Spleen (tissue), 11 donors: ENCODE measurements around the gene CEP112. TPM values are rescaled to one million over a fixed set of nuclear protein-coding genes. Genes with fewer than 3 reads are reported as not detected.

ENCODE experiments used
- DNase-seq: peaks from one replicate; pipeline ENCODE4 v3.0.0-alpha.2; 2020
- H3K27ac ChIP-seq, 8 donors: fragments of 200-600 bp; sonication (generic) in 7 of 8; 1 replicate in 4 of 8; 2 replicates in 4 of 8; pipeline versions ENCODE4 v1.5.0 to v1.8.0; 2016 to 2021; ENCODE audit warnings: inconsistent platforms in 4 of 8, mild to moderate bottlenecking in 4 of 8, moderate library complexity in 1 of 8
- H3K27me3 ChIP-seq, 7 donors: fragments of 200-600 bp; sonication (generic) in 6 of 7; replicated peaks in 1 of 7; 1 replicate in 4 of 7; 2 replicates in 3 of 7; pipeline versions ENCODE4 v1.5.0 to v1.8.0; 2016 to 2021; ENCODE audit warnings: inconsistent platforms in 3 of 7, mild to moderate bottlenecking in 1 of 7
- H3K36me3 ChIP-seq, 6 donors: fragments of 200-600 bp; sonication (generic) in 5 of 6; 1 replicate in 4 of 6; 2 replicates in 2 of 6; pipeline versions ENCODE4 v1.5.0 to v1.8.0; 2016 to 2021; ENCODE audit warnings: inconsistent platforms in 2 of 6
- H3K4me1 ChIP-seq, 6 donors: fragments of 200-600 bp; sonication (generic) in 5 of 6; 1 replicate in 3 of 6; 2 replicates in 3 of 6; pipeline versions ENCODE4 v1.5.0 to v1.8.0; 2016 to 2021; ENCODE audit warnings: inconsistent platforms in 3 of 6
- H3K4me3 ChIP-seq, 8 donors: fragments of 200-600 bp; sonication (generic) in 7 of 8; 1 replicate in 4 of 8; 2 replicates in 4 of 8; pipeline versions ENCODE4 v1.5.0 to v1.8.0; 2016 to 2021; ENCODE audit warnings: inconsistent platforms in 4 of 8, mild to moderate bottlenecking in 4 of 8, moderate library complexity in 2 of 8
- H3K9me3 ChIP-seq, 8 donors: fragments of 200-600 bp; sonication (generic) in 7 of 8; 1 replicate in 4 of 8; 2 replicates in 4 of 8; pipeline versions ENCODE4 v1.5.0 to v1.8.0; 2016 to 2021; ENCODE audit warnings: inconsistent platforms in 4 of 8
- POLR2A ChIP-seq, 3 donors: fragments of 450-650 bp; IDR thresholded peaks; one replicate each; pipeline ENCODE4 v1.5.1; 2017; ENCODE audit warnings: antibody characterized with exemption in 3 of 3, mild to moderate bottlenecking in 1 of 3
- POLR2AphosphoS5 ChIP-seq, 3 donors: sonication (generic); formaldehyde crosslinking; IDR thresholded peaks; one replicate each; pipeline ENCODE4 v1.5.1; 2017; ENCODE audit warnings: antibody characterized with exemption in 3 of 3
- WGBS, 5 donors: extraction: QIAGEN DNeasy Blood & Tissue Kit in 3 of 5; methylation state at CpG; one replicate each; pipeline versions ENCODE4 v1.1.5 to v1.1.7; 2013 to 2018; 5-methylcytosine and 5-hydroxymethylcytosine counted together
- intact Hi-C: fragments of 100-400 bp; cut with DNase I; formaldehyde crosslinking; loops from one replicate; pipeline ENCODE4 v1.15.0; 2023; ENCODE audit warnings: low total_unique reads
- polyA plus RNA-seq, 3 donors: library from polyadenylated mRNA; stranded (reverse); fragments of 200-250 nt; gene quantifications; one replicate each; pipeline ENCODE4 v1.2.1, GENCODE V29; 2013
- total RNA-seq, 7 donors: library from RNA; depleted of rRNA in 3 of 7; stranded (reverse); fragments of >200 nt in 3 of 7; fragmentation: NEBNext Ultra II Directional in 4 of 7; extraction: Animal tissue kit (Norgen Biotek cat#: 25700) in 4 of 7; gene quantifications; one replicate each; pipeline versions ENCODE4 v1.1.0 to v1.2.1, GENCODE V29; 2016 to 2021
- TF ChIP-seq, protein P1 (sequence below), 11 experiments: fragments of 200-600 bp in 7 of 11; fragments of 450-650 bp in 4 of 11; sonication (generic) in 4 of 11; IDR thresholded peaks in 8 of 11; conservative IDR thresholded peaks in 3 of 11; 1 replicate in 7 of 11; 2 replicates in 4 of 11; pipeline versions ENCODE4 v1.4.0 to v1.8.0; 2016 to 2021; ENCODE audit warnings: antibody characterized with exemption in 11 of 11, inconsistent platforms in 4 of 11, mild to moderate bottlenecking in 1 of 11
- donor health status: healthy with polysubstance abuse.
- donor health status: DM: no; HTN: no; CAD: no; lungs with moderate emphysema.
- donor health status: DM: no; HTN: no; CAD: no.
- donor health status: Bipolar disorder and iron deficiency.
- donor health status: healthy.
- donor health status: DM: no; HTN: no; CAD: no.
- donor health status: DM: yes; HTN: yes; CAD: no.

The CEP112 gene
- total and polyA plus RNA-seq, 10 donors, result 3.1 to 31.0 (median 16.8) TPM

DNA sequence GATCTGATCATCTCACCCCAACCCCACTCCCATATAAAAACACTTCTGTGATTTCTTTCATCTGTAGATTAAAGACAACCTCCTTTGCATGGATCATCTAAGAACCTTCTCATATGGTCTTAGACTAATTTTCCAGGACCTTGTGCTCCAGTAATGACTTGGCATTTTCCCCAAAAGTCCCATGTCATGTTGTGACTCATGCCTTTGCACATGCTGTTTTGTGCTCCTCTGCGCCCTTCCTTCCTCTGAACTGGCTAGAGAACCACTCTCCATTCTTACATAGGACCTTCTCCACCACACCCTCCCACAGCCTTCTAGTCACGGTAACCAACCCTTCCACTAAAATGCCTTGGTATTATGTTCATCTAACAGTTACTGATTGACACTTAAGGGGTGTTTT, 531.0 kb downstream of the CEP112 start:
- Histone ChIP-seq H3K9me3 (no peaks in the 10 kb centered on the region), H3K4me1 (no peaks in the 10 kb centered on the region), H3K36me3 (no peaks in the 10 kb centered on the region), H3K27me3 (no peaks in the 10 kb centered on the region), H3K27ac (no peak overlapping the region), H3K4me3 (no peak overlapping the region)
- no peak for DNase-seq
- intact Hi-C loops, result no loop called here
- WGBS, 5 donors, result 80 to 87% (median 85%) methylated on average over 2 of the region's 2 CpGs
- TF ChIP-seq POLR2A (IDR thresholded peaks at IDR 0.05), result no peak
- TF ChIP-seq POLR2AphosphoS5 (IDR thresholded peaks at IDR 0.05), result no peak
- TF ChIP-seq, protein P1, sequence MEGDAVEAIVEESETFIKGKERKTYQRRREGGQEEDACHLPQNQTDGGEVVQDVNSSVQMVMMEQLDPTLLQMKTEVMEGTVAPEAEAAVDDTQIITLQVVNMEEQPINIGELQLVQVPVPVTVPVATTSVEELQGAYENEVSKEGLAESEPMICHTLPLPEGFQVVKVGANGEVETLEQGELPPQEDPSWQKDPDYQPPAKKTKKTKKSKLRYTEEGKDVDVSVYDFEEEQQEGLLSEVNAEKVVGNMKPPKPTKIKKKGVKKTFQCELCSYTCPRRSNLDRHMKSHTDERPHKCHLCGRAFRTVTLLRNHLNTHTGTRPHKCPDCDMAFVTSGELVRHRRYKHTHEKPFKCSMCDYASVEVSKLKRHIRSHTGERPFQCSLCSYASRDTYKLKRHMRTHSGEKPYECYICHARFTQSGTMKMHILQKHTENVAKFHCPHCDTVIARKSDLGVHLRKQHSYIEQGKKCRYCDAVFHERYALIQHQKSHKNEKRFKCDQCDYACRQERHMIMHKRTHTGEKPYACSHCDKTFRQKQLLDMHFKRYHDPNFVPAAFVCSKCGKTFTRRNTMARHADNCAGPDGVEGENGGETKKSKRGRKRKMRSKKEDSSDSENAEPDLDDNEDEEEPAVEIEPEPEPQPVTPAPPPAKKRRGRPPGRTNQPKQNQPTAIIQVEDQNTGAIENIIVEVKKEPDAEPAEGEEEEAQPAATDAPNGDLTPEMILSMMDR (IDR thresholded peaks at IDR 0.05 in 8 of 11, conservative IDR thresholded peaks at IDR 0.05 in 3 of 11), result no peak

DNA sequence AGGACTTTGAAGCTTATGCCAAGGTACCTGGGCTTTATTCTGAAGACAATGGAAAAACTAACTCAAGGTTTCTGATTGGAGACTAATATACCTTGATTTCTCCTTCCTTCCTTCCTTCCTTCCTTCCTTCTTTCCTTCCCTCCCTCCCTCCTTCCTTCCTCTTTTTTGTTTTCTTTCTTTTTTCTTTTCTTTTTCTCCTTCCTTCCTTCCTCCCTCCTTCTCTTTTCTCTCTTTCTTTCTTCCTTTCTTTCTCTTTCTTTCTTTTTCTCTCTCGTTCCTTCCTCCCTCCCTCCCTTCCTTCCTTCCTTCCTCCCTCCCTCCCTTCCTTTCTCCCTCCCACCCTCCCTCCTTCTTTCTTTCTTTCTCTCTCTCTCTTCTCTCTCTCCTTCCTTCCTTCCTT, 531.9 kb downstream of the CEP112 start:
- no peaks in the 10 kb centered on the region for H3K27me3 ChIP-seq
- intact Hi-C loops, result no loop called here

DNA sequence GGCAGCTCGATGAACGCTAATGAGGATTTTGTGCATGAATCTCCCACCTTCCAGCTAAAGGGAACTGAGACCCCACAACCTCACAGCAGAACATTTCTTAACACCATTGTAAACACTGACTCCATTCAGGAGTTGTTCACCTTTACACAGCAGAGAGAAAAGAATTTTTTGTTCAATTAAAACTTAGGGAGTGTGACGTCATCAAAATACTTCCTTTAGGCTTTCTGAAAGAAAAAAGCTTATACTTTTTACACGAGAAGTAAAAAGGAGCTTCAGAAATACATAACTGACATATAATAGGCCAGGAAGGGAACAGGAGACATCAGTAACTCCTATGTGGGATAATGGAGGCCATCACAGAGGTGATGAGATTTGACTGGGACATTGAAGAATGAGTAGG, 532.4 kb downstream of the CEP112 start:
- intact Hi-C loops, result no loop called here
- H3K4me1 ChIP-seq, result no peaks in the 10 kb centered on the region
- WGBS, 5 donors, result 90 to 95% (median 94%) methylated on average over 4 of the region's 4 CpGs
- no peaks in the 10 kb centered on the region for H3K27me3 ChIP-seq
- no peak for DNase-seq
- no peak overlapping the region for H3K27ac ChIP-seq
- no peak overlapping the region for H3K4me3 ChIP-seq
- no peaks in the 10 kb centered on the region for H3K9me3 ChIP-seq
- no peaks in the 10 kb centered on the region for H3K36me3 ChIP-seq
- TF ChIP-seq POLR2AphosphoS5 (IDR thresholded peaks at IDR 0.05) (no peak), POLR2A (IDR thresholded peaks at IDR 0.05) (no peak)
- TF ChIP-seq, protein P1 (IDR thresholded peaks at IDR 0.05 in 8 of 11, conservative IDR thresholded peaks at IDR 0.05 in 3 of 11), result no peak

More for the DNA sequence above, 531.9 kb downstream of the CEP112 start:
- TF ChIP-seq POLR2AphosphoS5 (IDR thresholded peaks at IDR 0.05), result no peak
- TF ChIP-seq POLR2A (IDR thresholded peaks at IDR 0.05), result no peak
- TF ChIP-seq, protein P1 (IDR thresholded peaks at IDR 0.05 in 8 of 11, conservative IDR thresholded peaks at IDR 0.05 in 3 of 11), result no peak
- 61 to 78% (median 68%) methylated on average over 1 of the region's 1 CpG for WGBS, 5 donors
- H3K9me3 ChIP-seq, result no peaks in the 10 kb centered on the region
- no peak overlapping the region for H3K4me3 ChIP-seq
- H3K27ac ChIP-seq, result no peak overlapping the region
- DNase-seq, result no peak
- H3K4me1 ChIP-seq, result no peaks in the 10 kb centered on the region
- H3K36me3 ChIP-seq, result no peaks in the 10 kb centered on the region

DNA sequence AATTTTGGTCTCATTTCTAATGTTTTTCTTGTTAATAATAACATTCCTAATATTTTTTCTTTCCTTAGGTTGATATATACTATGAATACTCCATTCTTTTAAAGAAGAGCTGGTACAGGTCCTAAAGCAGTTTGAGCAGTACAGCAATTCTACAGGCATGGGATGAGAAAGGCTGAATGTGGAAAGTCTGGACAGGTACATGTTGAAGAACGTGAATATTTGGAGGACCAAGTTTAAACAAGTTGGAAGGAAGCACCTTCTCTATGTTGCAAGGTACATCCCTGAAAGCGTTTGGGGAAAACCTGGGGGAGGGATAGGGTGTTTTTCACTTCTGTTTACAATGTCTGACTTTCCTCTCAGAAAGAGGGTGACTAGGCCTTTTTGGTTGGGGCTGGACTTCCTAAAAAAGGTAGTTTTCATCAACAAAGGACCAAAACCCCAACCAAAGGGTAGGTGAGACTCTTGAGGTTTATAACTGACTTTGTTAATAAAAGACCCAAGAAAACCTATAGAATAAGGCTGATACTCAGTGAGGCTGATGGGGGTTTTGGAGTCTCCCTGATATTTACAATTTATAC, 534.6 kb downstream of the CEP112 start:
- intact Hi-C loops, result no loop called here
- no peak overlapping the region for H3K27ac ChIP-seq
- H3K4me3 ChIP-seq, result no peak overlapping the region
- H3K9me3 ChIP-seq, result no peaks in the 10 kb centered on the region
- H3K27me3 ChIP-seq, result no peaks in the 10 kb centered on the region
- WGBS, 5 donors, result 65 to 83% (median 74%) methylated on average over 2 of the region's 2 CpGs
- no peaks in the 10 kb centered on the region for H3K4me1 ChIP-seq
- DNase-seq, result no peak
- H3K36me3 ChIP-seq, result no peaks in the 10 kb centered on the region
- TF ChIP-seq POLR2A (IDR thresholded peaks at IDR 0.05) (no peak), POLR2AphosphoS5 (IDR thresholded peaks at IDR 0.05) (no peak)
- TF ChIP-seq, protein P1 (IDR thresholded peaks at IDR 0.05 in 8 of 11, conservative IDR thresholded peaks at IDR 0.05 in 3 of 11), result no peak
